Measurements from ENCODE around the gene EFNA5. TPM values are rescaled to one million over a fixed set of nuclear protein-coding genes. Genes with fewer than 3 reads are reported as not detected.
A peak's percentile ranks its signal among the peaks of the same experiment; 100 is the strongest.

EFNA5 gene
- total RNA-seq, 1 donor from 2014 or later: 12.6 TPM

GRCh38 chr5:107517185-107518033 is 153.3 kb downstream of the EFNA5 start:
- no peak overlapping the region for H3K4me3 ChIP-seq (ENCODE audit: low read depth, low read length)
- no peak for TF ChIP-seq CTCF (IDR thresholded peaks at IDR 0.05; ENCODE audit: insufficient read depth, low read length, poor library complexity, severe bottlenecking)
- no peaks in the 10 kb centered on the region for H3K27me3 ChIP-seq (ENCODE audit: control insufficient read depth, insufficient read depth, low read length)
- H3K36me3 ChIP-seq (ENCODE audit: control insufficient read depth, insufficient read depth, low read length): no peaks in the 10 kb centered on the region
- DNase-seq (ENCODE audit: low read depth): no peak

GRCh38 chr5:107516452-107517184 is 154.1 kb downstream of the EFNA5 start:
- no peak for DNase-seq (ENCODE audit: low read depth)
- Histone ChIP-seq H3K4me3 (ENCODE audit: low read depth, low read length) (no peak overlapping the region), H3K27me3 (ENCODE audit: control insufficient read depth, insufficient read depth, low read length) (no peaks in the 10 kb centered on the region), H3K36me3 (ENCODE audit: control insufficient read depth, insufficient read depth, low read length) (no peaks in the 10 kb centered on the region)
- TF ChIP-seq CTCF (IDR thresholded peaks at IDR 0.05; ENCODE audit: insufficient read depth, low read length, poor library complexity, severe bottlenecking): no peak

DNA sequence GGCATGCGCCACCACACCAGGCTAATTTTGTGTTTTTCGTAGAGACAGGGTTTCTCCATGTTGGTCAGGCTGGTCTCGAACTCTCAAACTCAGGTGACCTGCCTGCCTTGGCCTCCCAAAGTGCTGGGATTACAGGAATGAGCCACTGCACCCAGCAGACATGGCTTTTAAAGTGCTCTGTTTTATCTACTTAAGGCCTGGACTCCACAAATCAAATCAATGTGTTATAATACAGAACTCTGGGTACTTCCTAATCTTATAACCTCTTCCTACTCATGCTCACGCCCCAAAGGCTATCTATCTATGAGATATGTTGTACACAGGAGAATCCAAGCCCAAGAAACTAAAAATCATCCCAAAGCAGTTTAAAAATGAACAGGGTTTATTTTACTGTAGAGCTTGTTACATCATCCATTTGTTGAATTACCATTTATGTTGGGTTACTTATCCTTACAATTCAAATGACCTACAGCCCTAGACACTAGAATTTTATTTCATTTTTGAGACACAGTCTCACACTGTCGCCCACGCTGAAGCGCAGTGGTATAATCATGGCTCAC is 155.1 kb downstream of the EFNA5 start:
- no peak for DNase-seq (ENCODE audit: low read depth)
- Histone ChIP-seq H3K27me3 (ENCODE audit: control insufficient read depth, insufficient read depth, low read length) (no peaks in the 10 kb centered on the region), H3K4me3 (ENCODE audit: low read depth, low read length) (no peak overlapping the region), H3K36me3 (ENCODE audit: control insufficient read depth, insufficient read depth, low read length) (no peaks in the 10 kb centered on the region)
- no peak for TF ChIP-seq CTCF (IDR thresholded peaks at IDR 0.05; ENCODE audit: insufficient read depth, low read length, poor library complexity, severe bottlenecking)

DNA sequence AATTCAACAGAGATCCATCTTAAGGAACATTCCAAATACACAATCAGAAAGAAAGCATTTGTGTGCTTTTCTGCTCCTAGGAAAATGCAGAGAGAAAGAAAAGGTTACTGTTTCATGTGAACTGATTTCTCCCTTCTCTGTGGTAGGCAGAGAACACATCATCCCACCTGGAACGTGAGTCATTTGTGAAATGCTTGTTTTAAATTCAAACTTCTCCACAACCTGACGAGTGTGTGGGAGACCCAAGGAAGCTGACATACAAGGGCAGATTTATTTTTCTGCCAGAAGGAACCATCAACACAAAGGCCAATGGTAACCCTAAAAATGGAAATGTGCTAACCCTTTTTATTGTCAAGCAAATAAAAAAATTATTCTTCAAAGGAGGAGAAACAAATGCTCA is 156.4 kb downstream of the EFNA5 start:
- Histone ChIP-seq H3K27me3 (ENCODE audit: control insufficient read depth, insufficient read depth, low read length) (no peaks in the 10 kb centered on the region), H3K36me3 (ENCODE audit: control insufficient read depth, insufficient read depth, low read length) (no peaks in the 10 kb centered on the region), H3K4me3 (ENCODE audit: low read depth, low read length) (no peak overlapping the region)
- DNase-seq (ENCODE audit: low read depth): peak; percentile 74
- TF ChIP-seq CTCF (IDR thresholded peaks at IDR 0.05; ENCODE audit: insufficient read depth, low read length, poor library complexity, severe bottlenecking): no peak

DNA sequence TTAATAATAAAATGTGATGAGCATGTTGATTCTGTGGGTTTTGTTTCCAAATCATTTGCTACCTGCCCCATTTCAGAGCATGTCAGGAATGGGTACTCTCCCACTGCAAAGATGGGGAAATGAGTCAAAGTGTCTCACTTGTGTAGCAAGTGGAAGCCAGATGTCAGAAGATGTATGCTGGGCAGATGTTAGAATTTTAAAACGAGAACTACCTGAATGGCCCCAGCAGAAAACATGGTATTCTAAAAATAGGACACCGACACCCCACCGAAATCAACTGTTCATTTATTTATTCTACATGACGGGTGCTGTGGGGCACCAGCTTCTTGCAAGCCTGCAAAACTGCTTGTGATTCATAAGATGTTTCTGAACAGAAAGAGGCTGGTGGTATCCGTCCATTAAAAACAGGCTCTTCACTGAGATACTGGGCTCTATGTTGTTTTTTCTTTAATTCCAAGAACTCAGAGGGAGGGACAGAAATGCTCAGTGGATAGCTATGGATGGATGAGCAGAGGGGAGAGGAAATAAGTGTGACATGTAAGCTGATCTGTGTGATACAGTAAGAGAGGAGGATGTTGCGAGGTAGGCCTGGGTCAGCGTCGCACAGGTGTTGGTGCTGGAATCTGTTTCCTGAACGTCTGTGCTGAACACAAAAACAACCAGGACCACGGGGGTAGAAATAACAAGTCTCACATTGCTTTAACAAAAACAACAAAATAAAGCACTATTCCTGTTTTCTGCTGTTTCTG is 157.2 kb downstream of the EFNA5 start:
- DNase-seq (ENCODE audit: low read depth): no peak

More for the DNA sequence above, 157.2 kb downstream of the EFNA5 start:
- Histone ChIP-seq H3K27me3 (ENCODE audit: control insufficient read depth, insufficient read depth, low read length) (no peaks in the 10 kb centered on the region), H3K4me3 (ENCODE audit: low read depth, low read length) (no peak overlapping the region), H3K36me3 (ENCODE audit: control insufficient read depth, insufficient read depth, low read length) (no peaks in the 10 kb centered on the region)
- no peak for TF ChIP-seq CTCF (IDR thresholded peaks at IDR 0.05; ENCODE audit: insufficient read depth, low read length, poor library complexity, severe bottlenecking)
